Astrocyte of the cerebellum (primary cell): Measurements from ENCODE around the gene DOCK1.

ENCODE experiments used
- DNase-seq: peaks from one replicate; pipeline ENCODE4 v3.0.0-alpha.2; 2011; ENCODE audit warnings: low read depth
- H3K4me3 ChIP-seq: 2 replicates; pipeline ENCODE4 v1.5.1; 2011; ENCODE audit warnings: mild to moderate bottlenecking, low read depth, low read length, moderate library complexity
- CTCF ChIP-seq: IDR thresholded peaks from 2 replicates; pipeline ENCODE4 v1.5.1; 2012; ENCODE audit warnings: low read length, low read depth, moderate library complexity, mild to moderate bottlenecking; ENCODE audit errors: missing control alignments
- in situ Hi-C: cut with HindIII; loops from 2 replicates; pipeline ENCODE4 v1.10.0; 2017; ENCODE audit warnings: low sequenced_read_pairs

Gene DOCK1

GRCh38 chr10:127458829-127459228, 553.6 kb downstream of the DOCK1 start:
- TF ChIP-seq CTCF = no peak
- no peak overlapping the region for H3K4me3 ChIP-seq
- in situ Hi-C loops = no loop called here
- DNase-seq = no peak

GRCh38 chr10:127459918-127460317, 554.7 kb downstream of the DOCK1 start:
- no peak for TF ChIP-seq CTCF
- DNase-seq = no peak
- H3K4me3 ChIP-seq = no peak overlapping the region
- in situ Hi-C loops = no loop called here

- TF ChIP-seq CTCF = no peak
- no peak for DNase-seq
- in situ Hi-C loops = no loop called here
- no peak overlapping the region for H3K4me3 ChIP-seq
These were observed 557.5 kb downstream of the DOCK1 start for GRCh38 chr10:127462643-127463295.

DNA sequence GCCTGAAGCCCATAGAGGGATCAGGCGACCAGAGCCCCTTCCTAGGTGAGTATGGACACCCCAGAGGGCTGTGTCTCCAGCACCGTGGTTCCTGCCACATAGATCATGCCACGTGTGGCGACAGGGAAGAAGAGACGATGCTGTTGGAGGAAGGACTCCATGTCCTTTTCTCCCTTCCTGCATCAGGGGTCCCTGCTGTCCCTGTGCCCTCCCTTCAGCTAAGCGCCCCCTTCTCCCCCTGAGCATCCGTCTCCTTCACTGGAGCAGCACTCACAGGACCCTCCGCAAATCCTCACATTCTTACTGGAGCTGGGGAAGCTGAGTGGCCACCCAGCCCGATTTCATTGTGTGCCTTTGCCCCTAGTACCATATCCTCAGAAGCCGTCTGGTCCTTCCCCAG, 558.3 kb downstream of the DOCK1 start:
- H3K4me3 ChIP-seq = no peak overlapping the region
- TF ChIP-seq CTCF = no peak
- in situ Hi-C loops = no loop called here
- DNase-seq = no peak

DNA sequence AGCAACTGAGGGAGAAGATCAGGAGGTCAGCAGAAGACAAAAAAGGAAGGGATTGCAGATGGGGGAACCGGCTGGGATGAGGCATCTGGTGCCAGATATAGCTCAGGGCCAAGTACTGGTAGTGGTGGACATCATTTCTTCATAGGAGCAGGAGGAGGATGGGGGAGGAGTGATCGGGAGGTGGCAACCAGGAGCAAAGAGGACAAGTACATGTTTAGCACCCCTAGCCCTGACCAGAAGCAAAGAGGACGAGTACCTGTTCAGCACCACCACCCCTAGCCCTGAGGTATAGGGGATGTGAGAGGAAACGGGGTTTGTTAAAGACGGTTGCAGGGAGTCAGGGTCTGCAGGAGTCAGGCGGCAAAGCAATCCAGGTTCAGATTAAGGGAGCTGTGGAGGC, 559.3 kb downstream of the DOCK1 start:
- H3K4me3 ChIP-seq = no peak overlapping the region
- no peak for TF ChIP-seq CTCF
- in situ Hi-C loops = no loop called here
- no peak for DNase-seq

DNA sequence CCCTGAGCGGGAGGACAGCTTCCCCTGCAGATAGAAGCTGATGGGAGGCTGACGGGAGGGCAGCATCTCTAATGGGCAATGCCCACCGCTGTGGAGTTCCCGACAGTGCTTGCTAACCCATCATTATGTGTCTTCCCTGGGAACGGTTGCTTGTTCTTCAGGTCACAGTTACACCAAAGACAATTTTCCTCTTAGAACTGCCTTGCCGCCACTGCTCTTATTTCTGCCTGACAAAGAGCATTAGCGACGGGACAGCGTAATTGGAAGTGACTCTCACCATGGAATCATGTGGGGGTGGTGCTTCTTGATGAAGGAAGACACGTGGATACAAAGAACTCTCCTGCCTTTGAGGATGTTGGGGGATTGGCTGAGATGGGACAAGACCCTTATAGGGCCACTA, 562.6 kb downstream of the DOCK1 start:
- in situ Hi-C loops = no loop called here

More for the DNA sequence above, 562.6 kb downstream of the DOCK1 start:
- no peak overlapping the region for H3K4me3 ChIP-seq
- no peak for DNase-seq
- TF ChIP-seq CTCF = no peak
